Activated CD4-positive, alpha-beta T cell treated with anti-CD3 and anti-CD28 coated beads for 36 hours (primary cell): ENCODE data around the gene CCR2. TPM values are rescaled to one million over a fixed set of nuclear protein-coding genes. Genes with fewer than 3 reads are reported as not detected.
A peak's percentile ranks its signal among the peaks of the same experiment; 100 is the strongest.
"Not testable (repeated sequence)": the region's sequence is repeated elsewhere in the genome, so short reads cannot be mapped to it uniquely, and the experiment has no call there.

Experiments used
- ATAC-seq: fragments of 200-7000 bp; cut with Tn5 transposase; one replicate; pipeline ENCODE4 v1.10.0; 2021; ENCODE audit warnings: mild to moderate bottlenecking, moderate library complexity
- CTCF ChIA-PET: fragments of 350-600 bp; sonication (Branson Sonifier 250); formaldehyde crosslinking; loops from one replicate; lab custom pipeline; 2021; ENCODE audit warnings: antibody characterized with exemption; lab: Charles Lee
- POLR2A ChIA-PET: fragments of 350-600 bp; sonication (Branson Sonifier 250); formaldehyde crosslinking; loops from one replicate; lab custom pipeline; 2021; ENCODE audit warnings: antibody characterized with exemption, inconsistent platforms; lab: Charles Lee
- DNase-seq: peaks from one replicate; pipeline ENCODE4 v3.0.0-alpha.2; 2020
- H3K27ac Mint-ChIP-seq: one replicate; pipeline ENCODE4 v1.8.0; 2021; ENCODE audit warnings: mixed read lengths
- H3K27me3 Mint-ChIP-seq: one replicate; pipeline ENCODE4 v1.8.0; 2021; ENCODE audit warnings: mixed read lengths
- H3K36me3 Mint-ChIP-seq: one replicate; pipeline ENCODE4 v1.8.0; 2021; ENCODE audit warnings: low read depth, mixed read lengths
- H3K4me1 Mint-ChIP-seq: one replicate; pipeline ENCODE4 v1.8.0; 2021; ENCODE audit warnings: mixed read lengths
- H3K4me3 Mint-ChIP-seq: one replicate; pipeline ENCODE4 v1.8.0; 2021; ENCODE audit warnings: mild to moderate bottlenecking, moderate library complexity, mixed read lengths
- H3K9me3 Mint-ChIP-seq: one replicate; pipeline ENCODE4 v1.8.0; 2021; ENCODE audit warnings: low read depth, mixed read lengths
- intact Hi-C, 2 experiments: fragments of 100-400 bp; cut with DNase I in 1 of 2; cut with micrococcal nuclease in 1 of 2; formaldehyde crosslinking; loops; one replicate each; pipeline versions ENCODE4 v1.14.2 to v1.15.1; 2022 to 2024; cut with DNase I, micrococcal nuclease
- total RNA-seq, 2 experiments: library from RNA; stranded (reverse); gene quantifications; one replicate each; pipeline ENCODE4 v1.2.3, GENCODE V29; 2021

Gene CCR2
- under 1 TPM in 1 of 2 experiments, not detected in 1; 0.09 TPM for total RNA-seq

DNA sequence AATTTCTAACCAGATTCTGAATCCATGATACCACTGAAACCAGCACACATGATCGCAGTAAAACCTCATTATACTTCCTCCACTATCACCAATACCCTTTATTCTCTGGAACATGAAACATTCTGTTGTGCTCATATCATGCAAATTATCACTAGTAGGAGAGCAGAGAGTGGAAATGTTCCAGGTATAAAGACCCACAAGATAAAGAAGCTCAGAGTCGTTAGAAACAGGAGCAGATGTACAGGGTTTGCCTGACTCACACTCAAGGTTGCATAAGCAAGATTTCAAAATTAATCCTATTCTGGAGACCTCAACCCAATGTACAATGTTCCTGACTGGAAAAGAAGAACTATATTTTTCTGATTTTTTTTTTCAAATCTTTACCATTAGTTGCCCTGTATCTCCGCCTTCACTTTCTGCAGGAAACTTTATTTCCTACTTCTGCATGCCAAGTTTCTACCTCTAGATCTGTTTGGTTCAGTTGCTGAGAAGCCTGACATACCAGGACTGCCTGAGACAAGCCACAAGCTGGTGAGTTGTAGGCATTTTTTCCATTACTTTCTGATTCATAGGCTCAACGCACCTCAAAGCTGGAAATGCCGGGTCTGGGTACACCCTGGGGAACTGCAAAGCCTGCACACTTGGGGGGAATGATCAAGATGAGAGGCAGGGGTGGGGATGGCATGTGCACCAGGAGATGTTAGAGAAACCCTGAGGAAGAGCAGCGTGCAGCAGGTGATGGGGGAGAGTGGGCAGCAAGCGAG, at the start of gene CCR2:
Gene CCR2 (plus strand): TSS at position 465 of the 764 bp plus-strand sequence. CDS start 3,417 bp downstream, outside the sequence.
- ChIA-PET CTCF (interaction anchor here (0.7 to 3.4 kb wide), 6 partner anchors 10 to 392 kb away, joined by 3 to 19 read pairs (median 4); partner anchors contain the start of gene CCR5), POLR2A (interaction anchor here (0.6 to 1.0 kb wide), 2 partner anchors 16 to 54 kb away, joined by 4 to 6 read pairs; no protein-coding TSS in a partner anchor)
- intact Hi-C loops: loop anchor here in 1 of 2 experiments (2.0 kb wide), 1 partner anchor 17 kb away; the partner anchor contains the start of gene CCR5
- Mint-ChIP-seq H3K9me3 (no peaks in the 10 kb centered on the region), H3K36me3 (no peaks in the 10 kb centered on the region), H3K4me1 (peaks cover 48% of the 10 kb centered on the region), H3K27me3 (peaks cover 47% of the 10 kb centered on the region), H3K4me3 (no peak within 1 kb of the TSS), H3K27ac (no peak within 1 kb of the TSS)
- ATAC-seq: peak; percentile 71
- peak; percentile 35 for DNase-seq

DNA sequence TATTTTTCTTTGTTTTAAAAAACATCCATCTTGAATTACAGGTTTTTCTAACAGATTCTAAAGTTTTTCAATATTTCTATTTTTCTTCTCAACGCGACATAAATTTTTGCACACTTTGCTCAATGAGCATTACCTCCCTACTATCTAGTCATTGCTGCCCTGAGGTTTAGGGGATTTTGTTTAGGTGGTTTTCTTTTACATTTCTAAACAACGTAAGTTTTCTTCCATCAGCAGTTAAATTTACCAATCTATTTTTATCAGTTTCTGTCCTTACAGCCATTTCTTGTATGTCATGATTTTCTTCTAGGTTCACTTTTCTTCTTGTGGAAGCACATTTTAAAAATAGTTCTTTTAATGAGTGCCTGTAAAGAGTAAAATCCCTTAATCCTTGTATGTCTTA, 49.2 kb upstream of the CCR2 start:
- Mint-ChIP-seq H3K36me3 (no peaks in the 10 kb centered on the region), H3K4me3 (no peak overlapping the region), H3K27me3 (peaks cover 29% of the 10 kb centered on the region), H3K9me3 (no peaks in the 10 kb centered on the region), H3K4me1 (peaks cover 27% of the 10 kb centered on the region), H3K27ac (no peak overlapping the region)
- no peak for DNase-seq
- ChIA-PET CTCF (interaction anchor here (0.6 kb wide), 1 partner anchor 65 kb away, joined by 3 read pairs; no protein-coding TSS in a partner anchor), POLR2A (no interaction called here)
- intact Hi-C loops: no loop called here
- no peak for ATAC-seq

DNA sequence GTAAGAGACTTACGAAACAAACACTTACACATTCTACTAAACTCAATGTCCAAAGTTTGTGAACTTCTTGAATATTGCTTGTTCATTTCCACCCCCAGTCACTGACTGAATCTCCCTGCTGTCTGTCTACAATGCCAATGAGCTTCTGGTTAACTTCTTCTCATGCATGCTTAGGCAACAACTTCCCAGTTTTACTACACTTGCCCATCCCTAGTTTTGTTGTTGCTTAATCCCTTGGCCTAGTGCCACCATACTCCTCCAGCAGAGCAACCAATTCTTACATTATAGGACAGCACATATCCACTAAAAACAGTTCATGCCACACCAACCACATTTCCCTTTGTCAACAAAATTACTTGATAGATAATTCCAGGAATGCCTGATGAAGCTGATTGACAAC, 40.9 kb upstream of the CCR2 start:
- Mint-ChIP-seq H3K27ac (no peak overlapping the region), H3K27me3 (peaks cover 33% of the 10 kb centered on the region), H3K4me3 (no peak overlapping the region), H3K4me1 (no peaks in the 10 kb centered on the region), H3K9me3 (peaks cover 3% of the 10 kb centered on the region), H3K36me3 (no peaks in the 10 kb centered on the region)
- POLR2A ChIA-PET: no interaction called here
- DNase-seq (no peak), ATAC-seq (no peak)
- CTCF ChIA-PET: interaction anchor here (0.7 to 2.1 kb wide), 5 partner anchors 9 to 1305 kb away, joined by 3 to 8 read pairs (median 3); no protein-coding TSS in a partner anchor
- intact Hi-C loops: no loop called here

DNA sequence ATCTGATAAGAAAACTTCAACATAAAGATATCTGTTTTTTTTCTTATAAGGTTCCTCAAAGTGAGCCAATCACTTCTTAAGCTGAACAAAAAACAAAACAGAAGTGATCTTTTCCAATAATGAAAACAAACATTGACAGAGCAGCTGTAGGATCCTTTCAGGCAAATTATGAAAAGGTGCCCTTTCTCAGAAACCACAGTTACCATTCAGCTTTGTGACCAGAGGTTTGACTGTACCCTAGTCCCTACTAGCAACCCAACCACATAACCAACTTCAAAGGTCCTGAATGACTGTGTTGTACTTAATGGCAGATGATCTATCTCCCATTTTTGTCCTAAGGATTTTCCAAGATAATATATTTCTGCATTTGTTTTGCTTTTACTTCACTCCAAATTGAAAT, 39.4 kb upstream of the CCR2 start:
- peaks cover 26% of the 10 kb centered on the region for H3K27me3 Mint-ChIP-seq
- no peak for DNase-seq
- peaks cover 3% of the 10 kb centered on the region for H3K9me3 Mint-ChIP-seq
- H3K27ac Mint-ChIP-seq: no peak overlapping the region
- H3K4me3 Mint-ChIP-seq: no peak overlapping the region
- H3K4me1 Mint-ChIP-seq: no peaks in the 10 kb centered on the region
- POLR2A ChIA-PET: interaction anchor here (0.7 kb wide), 1 partner anchor 1413 kb away, joined by 3 read pairs; no protein-coding TSS in a partner anchor
- peak; percentile 9 for ATAC-seq
- intact Hi-C loops: no loop called here
- CTCF ChIA-PET: interaction anchor here (0.8 to 1.1 kb wide), 2 partner anchors 9 to 473 kb away, joined by 3 read pairs; partner anchors contain the start of gene LZTFL1
- no peaks in the 10 kb centered on the region for H3K36me3 Mint-ChIP-seq

DNA sequence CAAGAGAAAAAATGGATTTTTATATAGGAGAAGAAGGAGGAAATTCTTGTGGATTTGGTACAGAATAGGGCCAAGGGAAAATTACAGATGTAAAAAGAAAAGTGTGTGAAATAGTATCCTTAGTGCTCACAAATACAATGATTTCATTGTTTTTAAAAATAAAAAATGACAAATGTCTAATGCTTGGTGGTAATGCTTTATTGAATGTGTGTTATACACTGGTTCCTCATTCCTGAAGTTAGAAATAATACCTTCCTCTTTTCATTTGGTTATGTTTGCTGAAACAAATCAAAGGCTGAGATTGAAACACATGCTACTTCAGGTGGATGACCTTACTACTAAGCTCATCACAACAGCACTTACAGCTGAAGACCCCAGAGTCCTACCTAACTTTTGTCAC, 37.7 kb upstream of the CCR2 start:
- intact Hi-C loops: no loop called here
- ChIA-PET POLR2A (no interaction called here), CTCF (no interaction called here)
- H3K36me3 Mint-ChIP-seq: no peaks in the 10 kb centered on the region
- no peaks in the 10 kb centered on the region for H3K4me1 Mint-ChIP-seq
- H3K27me3 Mint-ChIP-seq: peaks cover 24% of the 10 kb centered on the region
- H3K9me3 Mint-ChIP-seq: peaks cover 3% of the 10 kb centered on the region
- H3K4me3 Mint-ChIP-seq: no peak overlapping the region
- H3K27ac Mint-ChIP-seq: no peak overlapping the region
- DNase-seq (no peak), ATAC-seq (no peak)

DNA sequence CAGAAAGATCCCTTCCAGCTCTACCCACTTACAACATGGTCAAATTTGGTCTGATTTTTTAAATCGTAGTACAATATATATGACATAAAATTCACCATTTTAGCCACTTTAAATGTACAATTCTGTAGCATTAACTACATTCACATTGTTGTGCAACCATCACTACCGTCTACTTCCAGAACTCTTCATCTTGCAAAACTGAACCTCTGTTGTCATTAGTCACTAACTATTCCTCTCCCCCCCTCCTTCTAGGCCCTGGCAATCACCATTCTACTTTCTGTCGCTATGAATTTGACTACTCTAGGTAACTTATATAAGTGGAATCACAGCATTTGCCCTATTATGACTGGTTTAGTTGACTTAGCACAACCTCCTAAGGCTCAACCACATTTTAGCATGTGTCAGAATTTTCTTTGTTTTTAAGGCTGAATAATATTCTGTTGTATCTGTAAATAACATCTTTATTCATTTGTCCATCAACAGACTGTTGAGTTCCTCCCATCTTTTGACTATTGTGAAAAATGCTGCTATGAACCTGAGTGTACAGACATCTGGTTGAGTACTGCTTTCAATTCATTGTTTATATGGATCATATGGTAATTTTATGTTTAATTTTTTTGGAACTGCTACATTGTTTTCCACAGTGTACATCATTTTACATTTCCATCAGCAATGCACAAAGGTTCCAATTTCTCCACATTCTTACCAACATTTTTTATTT, 35.5 kb upstream of the CCR2 start:
- Mint-ChIP-seq H3K36me3 (no peaks in the 10 kb centered on the region), H3K27me3 (peaks cover 25% of the 10 kb centered on the region), H3K27ac (no peak overlapping the region), H3K4me1 (no peaks in the 10 kb centered on the region), H3K4me3 (no peak overlapping the region), H3K9me3 (peaks cover 3% of the 10 kb centered on the region)
- DNase-seq: no peak
- ChIA-PET POLR2A (no interaction called here), CTCF (no interaction called here)
- intact Hi-C loops: no loop called here
- ATAC-seq: no peak

DNA sequence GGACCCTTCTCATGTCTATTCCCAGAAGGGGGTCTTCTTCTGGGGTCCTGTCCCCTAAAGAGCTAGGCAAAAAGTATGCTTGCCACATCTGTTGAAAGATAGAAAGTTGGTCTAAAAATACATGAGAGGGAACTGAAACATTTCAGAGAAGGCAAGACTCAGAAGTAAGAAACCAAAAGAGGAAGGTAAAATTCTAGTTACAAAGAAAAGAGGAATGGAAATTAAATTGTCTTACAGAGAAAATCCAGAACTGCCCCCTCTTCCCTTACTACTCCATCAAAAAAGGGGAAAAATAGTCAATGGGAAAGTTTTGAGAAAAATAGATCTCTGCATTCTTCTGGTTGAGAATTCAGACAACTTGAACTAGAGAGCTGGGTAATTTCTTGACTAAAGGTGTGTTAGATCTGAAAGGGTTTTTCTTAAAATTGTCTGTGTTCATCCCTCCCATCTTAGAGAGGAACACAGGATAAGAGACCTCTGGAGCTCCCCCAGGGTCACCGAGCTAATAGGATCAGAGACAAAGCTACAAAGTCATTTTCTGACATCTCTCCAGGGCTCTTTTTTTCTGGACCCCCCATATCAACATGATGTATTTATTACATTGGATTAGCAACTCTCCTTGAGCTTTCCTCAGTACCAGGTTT, 32.3 kb upstream of the CCR2 start:
- CTCF ChIA-PET: interaction anchor here (0.8 to 1.9 kb wide), 3 partner anchors 9 to 219 kb away, joined by 3 to 8 read pairs (median 4); no protein-coding TSS in a partner anchor
- DNase-seq: no peak
- ATAC-seq: no peak
- Mint-ChIP-seq H3K4me3 (no peak overlapping the region), H3K4me1 (no peaks in the 10 kb centered on the region), H3K27ac (no peak overlapping the region), H3K9me3 (peaks cover 3% of the 10 kb centered on the region), H3K36me3 (no peaks in the 10 kb centered on the region), H3K27me3 (peaks cover 24% of the 10 kb centered on the region)
- POLR2A ChIA-PET: no interaction called here
- intact Hi-C loops: no loop called here

DNA sequence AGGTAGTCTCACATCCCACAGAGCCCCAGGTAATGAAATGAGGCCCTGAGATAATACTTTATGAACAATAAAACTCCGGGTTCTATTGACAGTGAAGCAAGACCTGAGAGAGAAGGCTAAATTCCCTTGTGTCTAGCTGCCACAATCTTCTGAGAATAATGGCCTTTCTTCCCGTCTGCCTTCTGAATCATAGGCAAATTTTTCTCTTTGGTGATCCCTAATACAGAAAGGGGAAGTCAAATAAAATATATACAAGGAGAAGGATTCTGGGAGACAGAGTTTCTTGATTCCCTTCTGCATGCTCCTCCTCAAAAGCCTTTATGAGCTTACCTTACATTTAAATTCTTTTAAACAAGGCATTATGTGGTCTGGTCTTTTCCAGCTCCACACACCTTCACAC, 29.9 kb upstream of the CCR2 start:
- CTCF ChIA-PET: interaction anchor here (0.9 to 1.2 kb wide), 5 partner anchors 10 to 55 kb away, joined by 3 to 5 read pairs (median 3); no protein-coding TSS in a partner anchor
- Mint-ChIP-seq H3K36me3 (no peaks in the 10 kb centered on the region), H3K4me1 (no peaks in the 10 kb centered on the region), H3K27me3 (peaks cover 20% of the 10 kb centered on the region), H3K4me3 (no peak overlapping the region), H3K9me3 (no peaks in the 10 kb centered on the region), H3K27ac (no peak overlapping the region)
- POLR2A ChIA-PET: no interaction called here
- intact Hi-C loops: no loop called here
- DNase-seq (no peak), ATAC-seq (no peak)

DNA sequence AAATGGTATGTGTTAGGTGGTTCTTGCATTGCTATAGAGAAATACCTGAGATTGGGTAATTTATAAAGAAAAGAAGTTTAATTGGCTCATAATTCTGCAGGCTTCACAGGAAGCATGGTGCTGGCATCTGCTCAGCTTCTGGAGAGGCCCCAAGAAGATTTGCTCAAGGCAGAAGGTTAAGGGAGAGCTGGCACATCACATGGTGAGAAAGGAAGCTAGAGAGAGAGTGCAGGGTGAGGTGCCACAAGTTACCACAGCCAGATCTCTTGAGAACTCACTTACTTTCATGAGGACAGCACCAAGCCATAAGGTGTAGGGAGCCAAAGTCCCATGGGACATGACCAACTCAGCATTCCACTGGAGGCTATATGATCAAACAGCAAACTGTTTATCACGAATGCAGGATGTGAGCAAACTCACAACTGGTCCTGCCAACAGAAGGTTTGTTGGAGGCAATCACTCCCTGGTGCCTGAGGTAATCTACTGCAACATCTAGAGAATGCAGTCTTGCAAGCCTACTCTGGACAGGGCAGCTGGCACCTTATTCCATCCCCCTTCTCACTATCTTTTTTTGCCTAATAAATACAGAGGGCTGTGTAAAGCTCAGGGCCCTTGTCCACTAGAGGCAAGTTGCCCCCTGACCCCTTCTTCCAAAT, 28.1 kb upstream of the CCR2 start:
- no peak for DNase-seq
- ChIA-PET CTCF (interaction anchor here (0.9 kb wide), 1 partner anchor 49 kb away, joined by 3 read pairs; no protein-coding TSS in a partner anchor), POLR2A (no interaction called here)
- peaks cover 15% of the 10 kb centered on the region for H3K27me3 Mint-ChIP-seq
- no peak for ATAC-seq
- H3K27ac Mint-ChIP-seq: no peak overlapping the region
- no peaks in the 10 kb centered on the region for H3K4me1 Mint-ChIP-seq
- no peaks in the 10 kb centered on the region for H3K9me3 Mint-ChIP-seq
- H3K4me3 Mint-ChIP-seq: no peak overlapping the region
- intact Hi-C loops: no loop called here
- H3K36me3 Mint-ChIP-seq: no peaks in the 10 kb centered on the region

DNA sequence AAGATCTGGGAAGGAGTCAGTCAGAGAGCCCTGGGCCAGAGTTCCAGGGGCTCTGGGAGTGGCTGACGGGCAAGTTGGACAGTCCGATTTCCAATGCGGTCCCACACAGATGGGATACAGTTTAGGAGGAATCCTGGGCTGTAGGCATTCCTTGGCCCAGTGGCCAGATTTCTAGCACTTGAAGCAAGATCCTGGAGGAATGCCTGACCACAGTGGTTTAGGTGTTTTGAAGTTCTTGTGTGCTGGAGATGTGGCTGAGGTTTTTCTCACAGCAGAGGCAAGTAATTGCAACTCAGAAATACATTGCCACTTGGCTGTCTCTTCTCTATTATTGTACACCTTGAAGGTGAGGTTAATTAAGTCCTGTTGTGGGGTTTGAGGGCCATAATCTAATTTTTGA, 23.2 kb upstream of the CCR2 start:
- H3K36me3 Mint-ChIP-seq, CTCF ChIA-PET, intact Hi-C loops, H3K27ac Mint-ChIP-seq, H3K9me3 Mint-ChIP-seq, ATAC-seq, DNase-seq, H3K4me1 Mint-ChIP-seq, H3K4me3 Mint-ChIP-seq, POLR2A ChIA-PET: not testable (repeated sequence)
- peaks cover 25% of the 10 kb centered on the region for H3K27me3 Mint-ChIP-seq
